Measurements from ENCODE around the gene SNX5. TPM values are rescaled to one million over a fixed set of nuclear protein-coding genes. Genes with fewer than 3 reads are reported as not detected.
A peak's percentile ranks its signal among the peaks of the same experiment; 100 is the strongest.

SNX5 gene
- total RNA-seq, 1 donor from 2014 or later: 106 TPM

GRCh38 chr20:17999566-17999965 lies 31.0 kb upstream of the SNX5 start:
- Mint-ChIP-seq H3K36me3 (ENCODE audit: insufficient read depth) (no peaks in the 10 kb centered on the region), H3K9me3 (ENCODE audit: low read depth) (no peaks in the 10 kb centered on the region), H3K4me1 (ENCODE audit: low read depth) (peaks cover 18% of the 10 kb centered on the region), H3K27ac (peak overlapping the region; percentile 50), H3K27me3 (peaks cover 10% of the 10 kb centered on the region), H3K4me3 (ENCODE audit: low read depth) (no peak overlapping the region)
- TF ChIP-seq CTCF (IDR thresholded peaks at IDR 0.05; ENCODE audit: unreplicated experiment): no peak
- no peak for DNase-seq (ENCODE audit: low spot score, unreplicated experiment)

- no peak overlapping the region for H3K4me3 Mint-ChIP-seq (ENCODE audit: low read depth)
- H3K36me3 Mint-ChIP-seq (ENCODE audit: insufficient read depth): no peaks in the 10 kb centered on the region
- no peak for TF ChIP-seq CTCF (IDR thresholded peaks at IDR 0.05; ENCODE audit: unreplicated experiment)
- no peaks in the 10 kb centered on the region for H3K9me3 Mint-ChIP-seq (ENCODE audit: low read depth)
- no peak for DNase-seq (ENCODE audit: low spot score, unreplicated experiment)
- peaks cover 7% of the 10 kb centered on the region for H3K4me1 Mint-ChIP-seq (ENCODE audit: low read depth)
- peaks cover 10% of the 10 kb centered on the region for H3K27me3 Mint-ChIP-seq
- H3K27ac Mint-ChIP-seq: no peak overlapping the region
Measured at GRCh38 chr20:17998446-17998845, 29.9 kb upstream of the SNX5 start.

GRCh38 chr20:17995967-17996819 lies 27.6 kb upstream of the SNX5 start:
- no peak overlapping the region for H3K27ac Mint-ChIP-seq
- peaks cover 5% of the 10 kb centered on the region for H3K4me1 Mint-ChIP-seq (ENCODE audit: low read depth)
- H3K4me3 Mint-ChIP-seq (ENCODE audit: low read depth): no peak overlapping the region
- TF ChIP-seq CTCF (IDR thresholded peaks at IDR 0.05; ENCODE audit: unreplicated experiment): peak; percentile 85
- no peak for DNase-seq (ENCODE audit: low spot score, unreplicated experiment)
- H3K27me3 Mint-ChIP-seq: peaks cover 10% of the 10 kb centered on the region
- no peaks in the 10 kb centered on the region for H3K9me3 Mint-ChIP-seq (ENCODE audit: low read depth)
- no peaks in the 10 kb centered on the region for H3K36me3 Mint-ChIP-seq (ENCODE audit: insufficient read depth)

- peaks cover 8% of the 10 kb centered on the region for H3K27me3 Mint-ChIP-seq
- no peak for DNase-seq (ENCODE audit: low spot score, unreplicated experiment)
- no peak overlapping the region for H3K27ac Mint-ChIP-seq
- no peak for TF ChIP-seq CTCF (IDR thresholded peaks at IDR 0.05; ENCODE audit: unreplicated experiment)
- no peaks in the 10 kb centered on the region for H3K9me3 Mint-ChIP-seq (ENCODE audit: low read depth)
- H3K36me3 Mint-ChIP-seq (ENCODE audit: insufficient read depth): peaks cover 1% of the 10 kb centered on the region
- H3K4me3 Mint-ChIP-seq (ENCODE audit: low read depth): no peak overlapping the region
- H3K4me1 Mint-ChIP-seq (ENCODE audit: low read depth): peaks cover 4% of the 10 kb centered on the region
Measured at GRCh38 chr20:17993546-17993945, 25.0 kb upstream of the SNX5 start.

- no peak for TF ChIP-seq CTCF (IDR thresholded peaks at IDR 0.05; ENCODE audit: unreplicated experiment)
- peaks cover 4% of the 10 kb centered on the region for H3K4me1 Mint-ChIP-seq (ENCODE audit: low read depth)
- no peak for DNase-seq (ENCODE audit: low spot score, unreplicated experiment)
Measured at GRCh38 chr20:17992847-17993513, 24.4 kb upstream of the SNX5 start.

More at GRCh38 chr20:17992847-17993513, 24.4 kb upstream of the SNX5 start:
- H3K4me3 Mint-ChIP-seq (ENCODE audit: low read depth): no peak overlapping the region
- peaks cover 1% of the 10 kb centered on the region for H3K36me3 Mint-ChIP-seq (ENCODE audit: insufficient read depth)
- peak overlapping the region; percentile 20 for H3K27ac Mint-ChIP-seq
- H3K27me3 Mint-ChIP-seq: peaks cover 7% of the 10 kb centered on the region
- H3K9me3 Mint-ChIP-seq (ENCODE audit: low read depth): no peaks in the 10 kb centered on the region
